ENCODE data around the gene PRCD.
A peak's percentile ranks its signal among the peaks of the same experiment; 100 is the strongest.

The PRCD gene

GRCh38 chr17:76565728-76566612 lies 26.1 kb downstream of the PRCD start:
- peak overlapping the region; percentile 47 for H3K27ac ChIP-seq
- TF ChIP-seq, protein P1, sequence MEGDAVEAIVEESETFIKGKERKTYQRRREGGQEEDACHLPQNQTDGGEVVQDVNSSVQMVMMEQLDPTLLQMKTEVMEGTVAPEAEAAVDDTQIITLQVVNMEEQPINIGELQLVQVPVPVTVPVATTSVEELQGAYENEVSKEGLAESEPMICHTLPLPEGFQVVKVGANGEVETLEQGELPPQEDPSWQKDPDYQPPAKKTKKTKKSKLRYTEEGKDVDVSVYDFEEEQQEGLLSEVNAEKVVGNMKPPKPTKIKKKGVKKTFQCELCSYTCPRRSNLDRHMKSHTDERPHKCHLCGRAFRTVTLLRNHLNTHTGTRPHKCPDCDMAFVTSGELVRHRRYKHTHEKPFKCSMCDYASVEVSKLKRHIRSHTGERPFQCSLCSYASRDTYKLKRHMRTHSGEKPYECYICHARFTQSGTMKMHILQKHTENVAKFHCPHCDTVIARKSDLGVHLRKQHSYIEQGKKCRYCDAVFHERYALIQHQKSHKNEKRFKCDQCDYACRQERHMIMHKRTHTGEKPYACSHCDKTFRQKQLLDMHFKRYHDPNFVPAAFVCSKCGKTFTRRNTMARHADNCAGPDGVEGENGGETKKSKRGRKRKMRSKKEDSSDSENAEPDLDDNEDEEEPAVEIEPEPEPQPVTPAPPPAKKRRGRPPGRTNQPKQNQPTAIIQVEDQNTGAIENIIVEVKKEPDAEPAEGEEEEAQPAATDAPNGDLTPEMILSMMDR (IDR thresholded peaks at IDR 0.05): no peak
- no peak for TF ChIP-seq ZFX (IDR thresholded peaks at IDR 0.05; ENCODE audit: borderline replicate concordance)

GRCh38 chr17:76566613-76566943 lies 26.7 kb downstream of the PRCD start:
- TF ChIP-seq, protein P1 (IDR thresholded peaks at IDR 0.05): no peak
- no peak for TF ChIP-seq ZFX (IDR thresholded peaks at IDR 0.05; ENCODE audit: borderline replicate concordance)
- H3K27ac ChIP-seq: peak overlapping the region; percentile 47

DNA sequence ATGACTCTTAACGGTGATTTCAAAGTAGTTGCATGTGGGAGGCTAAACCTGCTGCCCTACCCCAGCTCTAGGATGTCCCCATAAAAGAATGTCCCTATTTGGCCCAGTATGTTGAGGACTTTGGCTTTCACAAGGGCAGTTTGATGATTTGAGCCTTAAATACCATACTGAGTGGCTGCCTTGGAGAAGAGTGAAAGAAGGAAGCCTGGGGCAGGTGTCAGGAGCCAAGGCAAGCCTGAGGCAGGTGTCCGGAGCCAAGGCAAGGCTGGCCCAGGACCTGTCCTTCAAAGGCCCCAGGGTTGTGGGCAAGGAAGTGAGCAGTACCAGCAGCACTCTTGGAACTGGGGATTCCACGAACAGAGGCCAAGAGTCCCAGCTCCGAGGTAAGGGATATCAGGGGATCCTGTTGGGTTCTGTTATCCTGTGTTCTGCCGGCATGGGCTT lies 27.2 kb downstream of the PRCD start:
- TF ChIP-seq ZFX (IDR thresholded peaks at IDR 0.05; ENCODE audit: borderline replicate concordance): no peak
- TF ChIP-seq, protein P1 (IDR thresholded peaks at IDR 0.05): no peak

DNA sequence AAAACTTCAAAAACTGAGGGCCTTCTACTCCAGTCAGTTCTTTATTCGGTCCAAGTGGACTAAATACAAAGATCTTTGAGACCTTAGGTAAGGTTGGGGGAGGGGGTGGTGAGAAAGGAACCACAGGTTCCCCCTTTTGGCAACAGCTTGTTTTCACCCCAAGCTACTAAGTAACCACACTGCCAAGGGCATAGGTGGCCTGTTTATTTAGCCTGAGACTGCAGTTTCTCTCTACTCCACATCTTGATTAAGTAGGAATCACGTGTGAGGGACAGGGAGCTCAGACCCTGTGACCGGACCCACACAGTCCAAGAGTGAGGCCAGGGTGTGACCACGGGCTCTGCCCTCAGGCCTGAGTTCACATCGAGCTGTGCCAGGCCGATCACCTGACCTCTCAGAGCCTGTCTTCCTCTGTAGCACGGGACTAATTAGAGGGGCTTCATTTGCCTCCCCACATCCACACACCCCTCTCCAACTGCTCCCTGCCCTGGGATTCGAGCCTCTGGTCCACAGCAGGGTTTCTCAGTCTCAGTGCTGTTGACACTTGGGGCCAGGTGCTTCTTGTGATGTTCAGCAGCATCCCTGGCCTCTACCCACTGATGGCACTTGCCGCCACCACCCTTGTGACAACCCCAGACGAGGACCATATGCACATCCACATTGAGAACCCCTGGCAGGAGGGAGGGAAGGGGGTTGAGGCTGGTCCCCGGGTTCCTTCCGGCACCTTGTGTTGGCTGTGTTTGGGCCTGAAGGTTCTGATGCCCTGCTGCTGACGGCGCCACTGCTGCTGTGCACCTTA lies 28.0 kb downstream of the PRCD start:
- no peak for TF ChIP-seq ZFX (IDR thresholded peaks at IDR 0.05; ENCODE audit: borderline replicate concordance)
- TF ChIP-seq, protein P1 (IDR thresholded peaks at IDR 0.05): no peak

More for the DNA sequence above, 27.2 kb downstream of the PRCD start:
- H3K27ac ChIP-seq: peak overlapping the region; percentile 47

GRCh38 chr17:76568811-76569221 lies 29.0 kb downstream of the PRCD start:
- TF ChIP-seq ZFX (IDR thresholded peaks at IDR 0.05; ENCODE audit: borderline replicate concordance): no peak
- TF ChIP-seq, protein P1 (IDR thresholded peaks at IDR 0.05): no peak
- no peak overlapping the region for H3K27ac ChIP-seq

More for the DNA sequence above, 28.0 kb downstream of the PRCD start:
- H3K27ac ChIP-seq: peak overlapping the region; percentile 47

DNA sequence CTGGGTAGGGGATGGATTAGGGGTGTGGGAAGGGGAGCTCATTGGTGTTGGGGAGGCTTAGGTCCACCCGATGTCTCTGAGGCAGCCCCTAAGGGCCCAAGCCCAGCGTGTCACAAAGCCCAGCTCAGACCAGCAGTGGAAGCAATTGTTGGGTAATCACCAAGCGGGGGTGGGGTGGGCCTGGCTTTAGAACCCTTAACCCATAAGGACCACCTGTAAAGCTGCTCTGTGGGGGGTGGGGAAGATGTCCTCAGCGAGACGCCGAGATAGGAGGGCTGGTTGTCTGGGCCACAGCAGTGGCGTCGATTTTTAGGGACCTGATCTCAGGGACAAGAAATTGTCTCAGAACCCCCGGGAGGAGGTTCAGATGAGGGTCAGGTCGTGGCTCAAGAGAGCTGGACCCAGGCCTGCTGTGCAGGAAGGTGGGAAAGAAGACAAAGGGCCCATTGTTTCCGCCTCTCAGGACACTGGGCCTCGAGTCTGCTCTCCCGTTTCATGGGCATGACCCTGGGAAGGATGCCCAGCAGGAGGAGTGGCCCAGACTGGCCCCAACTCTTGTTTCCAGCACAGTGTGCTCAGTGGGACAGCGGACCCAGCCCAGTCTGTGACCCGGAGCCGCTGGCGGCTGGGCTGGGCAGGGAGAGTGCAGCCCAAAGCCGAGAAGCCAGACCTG lies 29.9 kb downstream of the PRCD start:
- H3K27ac ChIP-seq: no peak overlapping the region
- no peak for TF ChIP-seq ZFX (IDR thresholded peaks at IDR 0.05; ENCODE audit: borderline replicate concordance)
- TF ChIP-seq, protein P1 (IDR thresholded peaks at IDR 0.05): no peak

Measured in 22Rv1 (cell line).